Measurements from ENCODE around the gene KIF5C.

The KIF5C gene

GRCh38 chr2:149056541-149057255 lies 181.7 kb downstream of the KIF5C start:
- DNase-seq = no peak

DNA sequence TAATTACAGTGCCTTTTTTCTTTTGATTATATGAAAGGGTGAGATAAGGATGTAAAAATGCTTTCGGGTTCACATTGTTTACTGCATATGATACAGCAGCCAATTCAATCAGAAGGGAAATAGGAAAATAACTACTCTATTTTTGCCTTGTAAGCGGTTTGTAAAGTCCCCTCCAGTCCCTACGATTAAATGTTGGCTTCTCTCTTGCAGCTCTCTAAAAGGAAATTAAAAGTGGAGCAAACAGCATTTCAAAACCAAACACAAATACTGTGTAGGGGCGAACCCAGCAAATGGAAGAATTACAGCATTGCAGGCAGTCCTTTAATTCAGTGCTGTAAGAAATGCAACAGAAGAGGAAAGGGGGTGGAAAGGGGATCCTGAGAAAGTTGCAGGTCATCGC lies 182.4 kb downstream of the KIF5C start:
- no peak for DNase-seq

GRCh38 chr2:149058936-149059335 lies 183.9 kb downstream of the KIF5C start:
- DNase-seq = no peak

GRCh38 chr2:149059822-149060221 lies 184.8 kb downstream of the KIF5C start:
- no peak for DNase-seq

- DNase-seq = no peak
Measured at GRCh38 chr2:149061133-149061745, 186.2 kb downstream of the KIF5C start.

DNA sequence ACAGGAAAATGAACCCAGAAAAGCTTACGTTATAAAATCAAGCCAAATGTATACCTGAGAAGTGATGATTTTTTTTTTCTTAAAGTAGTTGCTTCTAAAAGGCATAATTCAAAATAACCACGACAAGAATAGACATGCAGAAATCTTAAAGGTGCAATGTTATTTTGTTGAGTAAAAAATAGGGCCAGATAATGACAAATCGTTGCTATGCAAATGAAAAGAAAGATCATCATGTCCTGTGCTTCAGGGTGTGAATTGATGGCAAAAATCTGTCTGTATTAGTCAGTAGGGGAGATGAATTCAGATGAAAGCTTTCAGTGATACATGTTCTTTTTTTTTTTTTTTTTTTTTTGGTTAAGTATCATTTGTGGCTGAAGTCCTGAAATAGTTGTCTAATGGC lies 187.5 kb downstream of the KIF5C start:
- DNase-seq = no peak

GRCh38 chr2:149063177-149063576 lies 188.2 kb downstream of the KIF5C start:
- DNase-seq = no peak

DNA sequence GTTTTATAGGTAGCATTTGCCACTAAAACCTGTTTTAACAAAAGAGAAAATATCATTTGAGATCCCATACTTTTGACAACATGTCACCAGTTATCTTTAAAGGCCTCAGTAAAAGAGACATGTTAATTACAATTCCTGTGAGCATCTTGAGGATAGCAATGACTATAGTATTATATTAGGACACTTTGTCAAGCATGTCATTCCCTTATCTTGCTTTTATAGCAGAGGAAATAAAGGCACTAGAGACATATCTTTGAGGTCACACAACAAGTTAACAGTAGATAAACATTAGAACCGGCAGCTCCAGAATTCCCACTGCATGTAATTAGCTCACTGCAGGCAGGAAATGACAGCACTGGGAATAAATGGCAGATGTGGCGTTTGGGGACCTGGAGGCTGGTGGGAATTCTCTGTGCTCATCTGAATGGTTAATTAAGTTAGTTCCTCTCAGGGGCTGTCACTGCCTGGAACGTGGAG lies 189.4 kb downstream of the KIF5C start:
- no peak for DNase-seq

GRCh38 chr2:149064856-149065630 lies 190.0 kb downstream of the KIF5C start:
- no peak for DNase-seq

DNA sequence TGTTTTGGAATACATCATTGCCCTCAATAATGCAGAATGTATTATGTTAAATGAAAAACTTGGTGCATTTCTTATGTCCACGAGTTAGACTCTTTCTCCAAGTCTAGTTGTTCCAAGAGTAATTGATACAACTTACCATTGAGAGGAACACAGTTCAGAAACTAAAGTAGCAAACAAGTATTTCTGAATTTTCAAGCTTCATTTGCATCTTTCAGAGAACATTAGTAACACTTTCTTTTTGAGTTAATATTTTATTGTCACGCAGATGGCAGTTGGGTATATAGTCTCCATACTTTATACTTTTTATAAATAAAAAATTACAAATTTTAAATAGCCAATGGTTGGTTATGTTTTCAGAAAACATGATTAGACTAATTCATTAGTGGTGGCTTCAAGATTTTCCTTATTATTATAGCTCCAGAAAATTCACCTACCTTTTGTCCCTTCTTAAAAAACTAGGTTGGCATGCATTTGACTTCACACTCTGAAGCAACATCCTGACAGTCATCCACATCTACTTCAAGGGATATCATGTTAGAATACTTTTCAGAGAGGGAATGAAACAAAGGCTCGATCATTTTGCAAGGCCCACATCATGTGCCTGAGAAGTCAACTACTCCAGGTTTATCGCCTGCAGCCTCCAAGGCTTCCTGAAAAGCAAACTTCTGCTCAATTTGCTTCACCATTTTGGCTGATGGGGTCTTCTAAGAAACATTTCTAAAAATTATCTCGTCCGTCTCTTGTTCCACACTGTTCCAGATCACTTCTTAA lies 193.4 kb downstream of the KIF5C start:
- no peak for DNase-seq

DNA sequence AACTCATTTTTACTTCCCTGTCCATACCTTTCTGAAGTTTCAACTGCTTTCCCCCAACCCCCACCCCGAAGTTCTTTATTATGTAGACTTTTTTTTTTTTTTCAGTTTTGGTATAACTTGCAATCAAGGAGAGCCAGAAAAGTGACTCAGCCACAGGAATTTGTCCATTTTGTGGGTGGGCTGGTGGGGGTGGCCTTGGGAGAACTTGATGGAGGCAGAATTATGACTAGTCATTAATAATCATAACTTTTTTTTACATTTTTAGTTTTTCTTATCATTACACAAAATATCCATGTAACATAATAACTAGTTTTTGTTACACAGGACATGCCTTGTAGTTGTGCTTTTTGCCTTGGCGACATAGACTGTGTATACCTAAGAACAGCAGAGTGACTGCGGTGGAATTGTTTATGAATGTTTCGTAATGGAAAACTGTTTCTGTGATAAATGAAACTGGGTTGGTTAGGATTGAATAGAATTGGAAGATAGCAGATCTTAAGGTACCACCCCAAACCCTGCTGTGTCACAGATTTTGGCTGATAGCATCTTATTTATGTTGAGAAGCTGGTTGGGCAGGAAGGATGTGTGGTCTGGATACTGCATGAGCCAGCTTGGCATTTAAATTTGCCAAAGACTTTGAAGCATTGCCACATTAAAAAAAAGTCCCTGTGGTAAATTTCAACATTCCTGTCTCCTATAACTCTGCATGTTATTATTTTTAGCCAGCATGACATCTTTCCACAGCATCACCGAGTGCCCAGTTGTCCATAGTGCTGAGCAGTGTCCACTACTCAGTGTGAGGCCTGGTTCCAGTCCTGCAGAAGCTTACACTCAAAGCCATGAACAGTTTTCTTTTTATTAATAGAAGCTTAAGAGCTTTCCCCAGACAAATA lies 194.2 kb downstream of the KIF5C start:
- DNase-seq = no peak

GRCh38 chr2:149070681-149071320 lies 195.8 kb downstream of the KIF5C start:
- no peak for DNase-seq

DNA sequence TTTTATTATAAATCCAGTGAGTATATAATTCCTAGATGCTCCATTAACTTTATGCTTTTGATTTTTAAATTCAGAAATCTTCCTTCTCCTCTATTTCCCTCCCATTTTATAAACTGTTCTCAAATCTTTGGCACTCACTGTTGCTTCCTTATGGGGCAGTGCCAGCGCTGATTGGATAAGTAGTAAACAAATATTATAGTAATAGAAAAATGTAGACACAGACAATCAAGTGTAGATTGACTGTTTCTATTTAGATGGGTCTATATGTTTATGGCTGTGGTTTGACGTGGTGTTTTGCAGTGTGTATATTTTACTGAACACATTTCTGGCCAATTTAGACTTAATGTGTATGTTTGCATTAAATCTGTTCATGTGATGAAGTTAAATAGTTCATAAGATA lies 200.1 kb downstream of the KIF5C start:
- DNase-seq = no peak

- DNase-seq = no peak
Measured at GRCh38 chr2:149075853-149076252, 200.8 kb downstream of the KIF5C start.

All from SHP77 treated with DMSO at 0.1 percent for 48 hours (cell line).